Panc1 (cell line): ENCODE results near the gene ZFP92. TPM values are rescaled to one million over a fixed set of nuclear protein-coding genes. Genes with fewer than 3 reads are reported as not detected.

Source experiments
- ATAC-seq: fragments of 200-7000 bp; cut with Tn5 transposase; 2 replicates; pipeline ENCODE4 v1.9.1; 2020; ENCODE audit warnings: mild to moderate bottlenecking, moderate library complexity
- BruUV-seq: library from RNA; stranded (reverse); fragments of 400-500 nt; replicated peaks from 2 replicates; lab custom pipeline; 2021; lab: Mats Ljungman, UMichigan
- CTCF ChIA-PET: fragments of 300-600 bp; sonication (Branson Sonifier 250); formaldehyde crosslinking; loops from one replicate; lab custom pipeline; 2022; ENCODE audit warnings: antibody characterized with exemption; lab: Charles Lee
- POLR2A ChIA-PET: fragments of 300-600 bp; sonication (Branson Sonifier 250); formaldehyde crosslinking; loops from one replicate; lab custom pipeline; 2022; ENCODE audit warnings: antibody characterized with exemption; lab: Charles Lee
- DNase-seq: peaks from one replicate; pipeline ENCODE4 v3.0.0-alpha.2; 2010; ENCODE audit warnings: low read depth, low spot score
- H3K27ac ChIP-seq: 2 replicates; pipeline ENCODE4 v1.5.1; 2011; ENCODE audit warnings: mild to moderate bottlenecking, low read length, inconsistent platforms
- H3K27me3 ChIP-seq: fragments of 200-500 bp; sonication (Bioruptor generic); 2 replicates; pipeline ENCODE4 v1.6.0; 2014; ENCODE audit warnings: low read length, inconsistent platforms; ENCODE audit not compliant: control insufficient read depth, insufficient read depth
- H3K36me3 ChIP-seq: fragments of 200-500 bp; sonication (Bioruptor generic); 2 replicates; pipeline ENCODE4 v1.5.1; 2014; ENCODE audit warnings: inconsistent platforms, mild to moderate bottlenecking, low read length, moderate library complexity; ENCODE audit not compliant: control insufficient read depth, insufficient read depth
- H3K4me1 ChIP-seq: 2 replicates; pipeline ENCODE4 v1.5.1; 2011; ENCODE audit warnings: inconsistent platforms, mild to moderate bottlenecking, low read length, moderate library complexity; ENCODE audit not compliant: control insufficient read depth, insufficient read depth
- H3K4me3 ChIP-seq, 2 experiments: 2 replicates each; pipeline ENCODE4 v1.5.1; 2011 to 2012; ENCODE audit warnings: low read depth in 2 of 2, low read length in 2 of 2, mild to moderate bottlenecking in 2 of 2, inconsistent platforms in 1 of 2, moderate library complexity in 1 of 2
- H3K9me3 ChIP-seq: fragments of 200-500 bp; sonication (Bioruptor generic); 2 replicates; pipeline ENCODE4 v1.5.1; 2014; ENCODE audit warnings: low read depth, mild to moderate bottlenecking, inconsistent platforms, low read length, moderate library complexity; ENCODE audit not compliant: control insufficient read depth, insufficient read depth
- POLR2AphosphoS5 ChIP-seq: IDR thresholded peaks from 2 replicates; pipeline ENCODE4 v1.6.1; 2012; ENCODE audit warnings: mild to moderate bottlenecking, low read depth, low read length, moderate library complexity
- SIN3A ChIP-seq: IDR thresholded peaks from 2 replicates; pipeline ENCODE4 v1.6.1; 2012; ENCODE audit warnings: low read depth, mild to moderate bottlenecking, low read length, moderate library complexity, borderline replicate concordance; ENCODE audit not compliant: insufficient read depth
- TCF7L2 ChIP-seq: IDR thresholded peaks from 2 replicates; pipeline ENCODE4 v1.6.1; 2011; ENCODE audit warnings: mild to moderate bottlenecking, low read depth, low read length, inconsistent platforms
- in situ Hi-C: cut with HindIII; loops from 2 replicates; pipeline ENCODE4 v1.10.0; 2016; ENCODE audit warnings: low sequenced_read_pairs, low pct_unique_long_range_greater_than_20kb
- intact Hi-C: fragments of 100-400 bp; cut with micrococcal nuclease; formaldehyde crosslinking; loops from one replicate; pipeline ENCODE4 v1.10.0; 2022; ENCODE audit not compliant: unreplicated experiment
- total RNA-seq: library from RNA; stranded (reverse); gene quantifications from one replicate; pipeline ENCODE4 v1.2.1, GENCODE V29; 2021; ENCODE audit not compliant: unreplicated experiment
- TF ChIP-seq, protein P1 (sequence below): fragments of 450-650 bp; IDR thresholded peaks from 2 replicates; pipeline ENCODE4 v1.5.1; 2017; ENCODE audit warnings: mild to moderate bottlenecking
- TF ChIP-seq, protein P2 (sequence below), 2 experiments: IDR thresholded peaks; 2 replicates each; pipeline ENCODE4 v1.6.1; 2011 to 2012; ENCODE audit warnings: low read depth in 2 of 2, control low read depth in 1 of 2, low read length in 1 of 2, mild to moderate bottlenecking in 1 of 2, moderate library complexity in 1 of 2; ENCODE audit not compliant: insufficient read depth in 1 of 2

Gene ZFP92
- total RNA-seq, 1 experiment from 2014 or later = 0.90 TPM

DNA sequence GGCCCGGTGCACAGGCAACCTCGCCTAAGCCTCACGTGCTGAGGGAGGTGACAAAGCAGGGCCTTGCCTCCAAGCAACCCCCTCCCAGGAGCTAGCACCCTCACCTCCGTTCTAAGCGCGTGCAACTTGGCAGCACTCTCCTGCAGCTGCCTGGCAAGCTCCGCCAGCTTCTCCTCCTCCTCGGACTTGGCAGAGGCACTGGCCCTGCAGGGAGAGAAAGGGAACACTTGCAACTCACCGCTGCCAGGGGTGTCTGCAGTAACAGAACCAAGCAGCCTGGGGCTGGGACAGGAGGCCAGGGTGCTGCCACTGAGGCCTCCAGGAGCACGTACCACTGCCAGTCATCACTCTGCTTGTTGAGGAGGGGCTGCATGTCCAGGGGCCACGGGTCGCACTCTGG is 44.9 kb downstream of the ZFP92 start:
- TF ChIP-seq POLR2AphosphoS5 (no peak), TCF7L2 (no peak), SIN3A (no peak)
- TF ChIP-seq, protein P1, sequence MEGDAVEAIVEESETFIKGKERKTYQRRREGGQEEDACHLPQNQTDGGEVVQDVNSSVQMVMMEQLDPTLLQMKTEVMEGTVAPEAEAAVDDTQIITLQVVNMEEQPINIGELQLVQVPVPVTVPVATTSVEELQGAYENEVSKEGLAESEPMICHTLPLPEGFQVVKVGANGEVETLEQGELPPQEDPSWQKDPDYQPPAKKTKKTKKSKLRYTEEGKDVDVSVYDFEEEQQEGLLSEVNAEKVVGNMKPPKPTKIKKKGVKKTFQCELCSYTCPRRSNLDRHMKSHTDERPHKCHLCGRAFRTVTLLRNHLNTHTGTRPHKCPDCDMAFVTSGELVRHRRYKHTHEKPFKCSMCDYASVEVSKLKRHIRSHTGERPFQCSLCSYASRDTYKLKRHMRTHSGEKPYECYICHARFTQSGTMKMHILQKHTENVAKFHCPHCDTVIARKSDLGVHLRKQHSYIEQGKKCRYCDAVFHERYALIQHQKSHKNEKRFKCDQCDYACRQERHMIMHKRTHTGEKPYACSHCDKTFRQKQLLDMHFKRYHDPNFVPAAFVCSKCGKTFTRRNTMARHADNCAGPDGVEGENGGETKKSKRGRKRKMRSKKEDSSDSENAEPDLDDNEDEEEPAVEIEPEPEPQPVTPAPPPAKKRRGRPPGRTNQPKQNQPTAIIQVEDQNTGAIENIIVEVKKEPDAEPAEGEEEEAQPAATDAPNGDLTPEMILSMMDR = no peak
- TF ChIP-seq, protein P2, sequence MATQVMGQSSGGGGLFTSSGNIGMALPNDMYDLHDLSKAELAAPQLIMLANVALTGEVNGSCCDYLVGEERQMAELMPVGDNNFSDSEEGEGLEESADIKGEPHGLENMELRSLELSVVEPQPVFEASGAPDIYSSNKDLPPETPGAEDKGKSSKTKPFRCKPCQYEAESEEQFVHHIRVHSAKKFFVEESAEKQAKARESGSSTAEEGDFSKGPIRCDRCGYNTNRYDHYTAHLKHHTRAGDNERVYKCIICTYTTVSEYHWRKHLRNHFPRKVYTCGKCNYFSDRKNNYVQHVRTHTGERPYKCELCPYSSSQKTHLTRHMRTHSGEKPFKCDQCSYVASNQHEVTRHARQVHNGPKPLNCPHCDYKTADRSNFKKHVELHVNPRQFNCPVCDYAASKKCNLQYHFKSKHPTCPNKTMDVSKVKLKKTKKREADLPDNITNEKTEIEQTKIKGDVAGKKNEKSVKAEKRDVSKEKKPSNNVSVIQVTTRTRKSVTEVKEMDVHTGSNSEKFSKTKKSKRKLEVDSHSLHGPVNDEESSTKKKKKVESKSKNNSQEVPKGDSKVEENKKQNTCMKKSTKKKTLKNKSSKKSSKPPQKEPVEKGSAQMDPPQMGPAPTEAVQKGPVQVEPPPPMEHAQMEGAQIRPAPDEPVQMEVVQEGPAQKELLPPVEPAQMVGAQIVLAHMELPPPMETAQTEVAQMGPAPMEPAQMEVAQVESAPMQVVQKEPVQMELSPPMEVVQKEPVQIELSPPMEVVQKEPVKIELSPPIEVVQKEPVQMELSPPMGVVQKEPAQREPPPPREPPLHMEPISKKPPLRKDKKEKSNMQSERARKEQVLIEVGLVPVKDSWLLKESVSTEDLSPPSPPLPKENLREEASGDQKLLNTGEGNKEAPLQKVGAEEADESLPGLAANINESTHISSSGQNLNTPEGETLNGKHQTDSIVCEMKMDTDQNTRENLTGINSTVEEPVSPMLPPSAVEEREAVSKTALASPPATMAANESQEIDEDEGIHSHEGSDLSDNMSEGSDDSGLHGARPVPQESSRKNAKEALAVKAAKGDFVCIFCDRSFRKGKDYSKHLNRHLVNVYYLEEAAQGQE (IDR thresholded peaks at IDR 0.05; ENCODE audit: insufficient read depth in 1 of 2, low read depth in 2 of 2, low read length in 1 of 2) = no peak
- POLR2A ChIA-PET = no interaction called here
- DNase-seq (no peak), ATAC-seq (no peak)
- in situ Hi-C loops = no loop called here
- Histone ChIP-seq H3K27ac (no peak overlapping the region), H3K4me3 (no peak overlapping the region), H3K9me3 (no peaks in the 10 kb centered on the region), H3K4me1 (no peaks in the 10 kb centered on the region), H3K27me3 (no peaks in the 10 kb centered on the region), H3K36me3 (no peaks in the 10 kb centered on the region; the same call in 1 of the 2 replicates)
- BruUV-seq = no TSS peak
- CTCF ChIA-PET = no interaction called here
- intact Hi-C loops = no loop called here

DNA sequence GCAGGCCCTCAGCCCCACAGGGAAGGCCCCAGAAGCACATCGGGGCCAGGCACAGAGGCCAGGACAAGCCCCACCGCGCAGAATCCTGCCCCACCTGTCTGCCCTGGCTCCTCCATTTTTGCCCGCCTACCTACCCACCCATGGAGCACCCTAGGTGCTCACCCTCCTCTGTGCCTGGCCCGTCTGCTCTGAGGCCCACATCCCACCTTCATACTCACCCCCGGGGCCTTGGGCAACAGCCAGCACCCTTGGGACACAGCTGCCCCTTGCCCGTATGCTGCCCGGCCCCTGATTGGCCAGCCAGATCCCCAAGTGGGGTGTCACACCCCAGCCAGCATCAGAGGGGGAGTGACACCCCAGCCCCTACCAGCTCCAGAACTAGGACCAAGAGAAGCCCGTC is 45.4 kb downstream of the ZFP92 start:
- CTCF ChIA-PET = interaction anchor here (0.7 kb wide), 1 partner anchor 646 kb away, joined by 3 read pairs; no protein-coding TSS in a partner anchor
- POLR2A ChIA-PET = no interaction called here
- Histone ChIP-seq H3K27me3 (no peaks in the 10 kb centered on the region), H3K9me3 (no peaks in the 10 kb centered on the region), H3K4me1 (no peaks in the 10 kb centered on the region), H3K4me3 (no peak overlapping the region), H3K36me3 (no peaks in the 10 kb centered on the region; the same call in 1 of the 2 replicates), H3K27ac (no peak overlapping the region)
- TF ChIP-seq, protein P2 (IDR thresholded peaks at IDR 0.05; ENCODE audit: insufficient read depth in 1 of 2, low read depth in 2 of 2, low read length in 1 of 2) = no peak
- TF ChIP-seq, protein P1 = no peak
- TF ChIP-seq TCF7L2 = no peak
- no peak for TF ChIP-seq SIN3A
- no peak for TF ChIP-seq POLR2AphosphoS5
- ATAC-seq (no peak), DNase-seq (no peak)
- in situ Hi-C loops (no loop called here), intact Hi-C loops (no loop called here)
- no TSS peak for BruUV-seq
